GM23248 (cell line): Measurements from ENCODE around the gene TMEM30A. TPM values are rescaled to one million over a fixed set of nuclear protein-coding genes. Genes with fewer than 3 reads are reported as not detected.

Experiments
- DNase-seq: peaks from one replicate; pipeline ENCODE4 v3.0.0-alpha.2; 2015
- H2AFZ ChIP-seq: fragments of 200-600 bp; sonication (generic); 2 replicates; pipeline ENCODE4 v1.6.1; 2016; ENCODE audit warnings: antibody characterized with exemption
- H3F3A ChIP-seq: fragments of 200-600 bp; sonication (generic); 2 replicates; pipeline ENCODE4 v1.6.1; 2016; ENCODE audit warnings: mild to moderate bottlenecking, antibody characterized with exemption, mixed run types; ENCODE audit not compliant: insufficient read depth
- H3K27ac ChIP-seq: fragments of 200-600 bp; sonication (generic); 2 replicates; pipeline ENCODE4 v1.5.1; 2016; ENCODE audit warnings: mild to moderate bottlenecking
- H3K27me3 ChIP-seq: fragments of 200-600 bp; sonication (generic); replicated peaks from 2 replicates; pipeline ENCODE4 v1.6.1; 2016; ENCODE audit warnings: mild to moderate bottlenecking; ENCODE audit not compliant: insufficient read depth
- H3K36me3 ChIP-seq: fragments of 200-600 bp; sonication (generic); 2 replicates; pipeline ENCODE4 v1.6.1; 2016; ENCODE audit warnings: low read depth, mild to moderate bottlenecking
- H3K4me1 ChIP-seq: fragments of 200-600 bp; sonication (generic); 2 replicates; pipeline ENCODE4 v1.6.1; 2016; ENCODE audit warnings: mild to moderate bottlenecking; ENCODE audit not compliant: insufficient read depth
- H3K4me2 ChIP-seq: fragments of 200-600 bp; sonication (generic); one replicate; pipeline ENCODE4 v1.6.1; 2016; ENCODE audit warnings: mild to moderate bottlenecking; ENCODE audit not compliant: unreplicated experiment
- H3K4me3 ChIP-seq: fragments of 200-600 bp; sonication (generic); 2 replicates; pipeline ENCODE4 v1.5.1; 2016; ENCODE audit warnings: mild to moderate bottlenecking
- H3K79me2 ChIP-seq: fragments of 200-600 bp; sonication (generic); 2 replicates; pipeline ENCODE4 v1.6.1; 2016; ENCODE audit warnings: mild to moderate bottlenecking; ENCODE audit not compliant: insufficient read depth
- H3K9ac ChIP-seq: fragments of 200-600 bp; sonication (generic); 2 replicates; pipeline ENCODE4 v1.6.1; 2016; ENCODE audit warnings: mild to moderate bottlenecking
- H3K9me2 ChIP-seq: fragments of 200-600 bp; sonication (generic); 2 replicates; pipeline ENCODE4 v1.6.1; 2016; ENCODE audit warnings: mixed run types, mild to moderate bottlenecking, moderate library complexity; ENCODE audit not compliant: insufficient read depth
- H3K9me3 ChIP-seq: fragments of 200-600 bp; sonication (generic); one replicate; pipeline ENCODE4 v1.6.1; 2017; ENCODE audit warnings: low read depth
- H4K20me1 ChIP-seq: fragments of 200-600 bp; sonication (generic); 2 replicates; pipeline ENCODE4 v1.6.0; 2016; ENCODE audit not compliant: insufficient read depth
- EZH2 ChIP-seq: fragments of 200-600 bp; sonication (generic); IDR thresholded peaks from 2 replicates; pipeline ENCODE4 v1.6.1; 2018; ENCODE audit warnings: antibody characterized with exemption, mild to moderate bottlenecking; ENCODE audit not compliant: insufficient read depth, poor library complexity, severe bottlenecking
- EZH2phosphoT487 ChIP-seq: fragments of 200-600 bp; sonication (generic); IDR thresholded peaks from 2 replicates; pipeline ENCODE4 v1.6.1; 2018; ENCODE audit warnings: antibody characterized with exemption, moderate library complexity, mild to moderate bottlenecking, low read depth; ENCODE audit not compliant: insufficient read depth
- WGBS, 2 experiments: methylation state at CpG; one replicate each; pipeline ENCODE4 v1.1.6; 2015 to 2017; ENCODE audit warnings: low lambda C conversion rate in 2 of 2, low coverage in 1 of 2; ENCODE audit errors: missing lambda C conversion rate in 2 of 2; 5-methylcytosine and 5-hydroxymethylcytosine counted together
- in situ Hi-C: fragments of 300-500 bp; cut with MboI; formaldehyde crosslinking; loops from 2 replicates; pipeline ENCODE4 v1.15.0; 2020
- polyA plus RNA-seq: library from polyadenylated mRNA; unstranded; fragments of >200 nt; fragmentation: Nextera tagmentation; extraction: Ambion mirVana; gene quantifications from 2 replicates; pipeline ENCODE4 v1.2.1, GENCODE V29; 2016
- total RNA-seq: library from RNA; depleted of rRNA; stranded (reverse); fragments of >200 nt; shearing (Covaris generic); gene quantifications from 2 replicates; pipeline ENCODE4 v1.2.3, GENCODE V29; 2014

TMEM30A gene
- total and polyA plus RNA-seq, 2 experiments from 2014 or later, result 125 to 152 TPM

DNA sequence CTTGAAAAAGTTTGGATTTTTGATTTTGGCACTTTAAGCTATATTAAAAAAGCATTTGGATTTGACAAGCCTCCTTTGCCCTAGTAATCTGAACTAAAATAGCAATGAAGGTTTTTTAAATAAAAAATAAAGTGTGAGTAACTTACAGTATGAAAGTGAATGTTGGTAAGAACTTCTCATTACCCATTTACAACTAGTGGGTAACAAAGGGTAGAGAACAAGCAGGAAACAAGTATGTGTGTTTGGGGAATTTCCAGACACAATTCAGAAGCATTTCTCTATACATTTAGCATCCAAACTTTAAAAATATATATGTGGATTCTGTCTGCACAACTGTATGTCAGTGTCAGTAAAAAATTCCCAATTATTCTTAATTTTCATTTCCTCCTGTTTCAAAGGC is 2.9 kb downstream of the TMEM30A start:
- in situ Hi-C loops, result no loop called here
- H3K9ac ChIP-seq, result peak overlapping the region; percentile 91
- peaks cover 51% of the 10 kb centered on the region for H3K4me1 ChIP-seq

DNA sequence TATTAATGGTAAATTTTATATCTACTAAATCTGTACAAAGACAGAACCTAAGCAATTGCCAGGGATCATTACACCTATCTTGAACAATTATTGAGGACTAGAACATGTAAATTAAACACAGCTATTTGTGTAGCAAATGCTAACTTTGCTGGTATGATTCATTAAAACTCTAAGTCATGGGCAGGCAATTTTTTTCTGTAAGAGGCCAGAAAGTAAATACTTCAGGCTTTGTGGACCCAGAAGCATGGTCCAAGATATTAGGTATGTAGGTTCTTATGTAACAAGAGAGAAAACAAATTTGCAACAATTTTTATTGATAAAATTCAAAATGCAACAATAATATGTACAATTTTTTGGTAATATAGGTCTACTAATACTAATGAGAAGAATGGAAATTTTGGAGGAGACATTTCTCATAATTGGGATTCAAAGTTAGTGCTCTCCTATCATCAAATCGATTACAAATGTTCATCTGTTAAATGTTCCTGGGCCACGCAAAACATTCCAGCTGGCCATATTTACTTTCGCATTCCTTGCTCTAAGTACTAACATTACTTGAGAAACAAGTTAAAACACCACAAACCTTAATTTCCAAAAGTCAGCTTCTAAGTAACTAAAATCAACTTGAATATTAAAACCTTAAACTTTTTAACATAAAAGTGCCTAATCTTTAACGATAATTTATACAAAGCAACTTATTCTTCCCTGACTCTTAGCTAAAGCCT is 4.3 kb downstream of the TMEM30A start:
- Histone ChIP-seq H3K9ac (peak overlapping the region; percentile 91), H2AFZ (no peak overlapping the region), H3K9me2 (no peaks in the 10 kb centered on the region), H3K4me2 (peak overlapping the region; percentile 96), H3K27ac (peak overlapping the region; percentile 39), H3F3A (peaks cover 13% of the 10 kb centered on the region), H3K79me2 (peaks cover 95% of the 10 kb centered on the region), H3K36me3 (no peaks in the 10 kb centered on the region), H3K4me1 (peaks cover 58% of the 10 kb centered on the region), H3K9me3 (no peaks in the 10 kb centered on the region), H4K20me1 (0 out of 2 replicates have a peak, but pooled peaks cover 12% of the 10 kb centered on the region), H3K27me3 (no peaks in the 10 kb centered on the region), H3K4me3 (peak overlapping the region; percentile 83)
- DNase-seq, result peak; percentile 65
- in situ Hi-C loops, result no loop called here
- TF ChIP-seq EZH2 (no peak), EZH2phosphoT487 (no peak)
- WGBS, 2 experiments, result 29 to 30% methylated on average over 4 of the region's 4 CpGs

More for the DNA sequence above, 2.9 kb downstream of the TMEM30A start:
- Histone ChIP-seq H2AFZ (no peak overlapping the region), H3K79me2 (peaks cover 88% of the 10 kb centered on the region), H3K27ac (peak overlapping the region; percentile 39; the same call in 1 of the 2 replicates), H3K4me2 (peak overlapping the region; percentile 96), H4K20me1 (0 out of 2 replicates have a peak, but pooled peaks cover 8% of the 10 kb centered on the region), H3K9me2 (no peaks in the 10 kb centered on the region), H3K4me3 (peak overlapping the region; percentile 83), H3K27me3 (no peaks in the 10 kb centered on the region), H3K36me3 (no peaks in the 10 kb centered on the region), H3F3A (no peaks in the 10 kb centered on the region), H3K9me3 (no peaks in the 10 kb centered on the region)
- no peak for TF ChIP-seq EZH2
- no peak for TF ChIP-seq EZH2phosphoT487
- DNase-seq, result no peak

DNA sequence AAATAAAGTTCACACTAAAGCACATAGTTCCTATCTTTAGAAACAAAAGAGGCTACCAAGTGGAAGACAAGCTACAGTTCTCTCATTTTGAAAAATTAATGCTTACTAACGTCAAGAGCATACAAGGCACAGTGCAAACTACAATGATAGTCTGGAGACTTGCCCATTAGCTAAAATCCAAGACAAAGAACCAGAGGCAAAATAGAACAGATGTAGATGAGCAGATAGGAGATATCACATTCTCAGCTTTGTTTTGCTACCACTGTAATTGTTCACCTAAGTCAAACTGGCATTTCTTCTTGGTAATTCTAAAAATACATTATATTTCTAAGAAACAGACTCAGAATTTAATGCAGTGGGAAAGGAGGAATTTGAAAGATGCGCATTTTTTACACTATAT is 5.2 kb downstream of the TMEM30A start:
- WGBS, 2 experiments, result 55 to 64% methylated on average over 2 of the region's 2 CpGs
- H3K9me2 ChIP-seq, result no peaks in the 10 kb centered on the region
- H2AFZ ChIP-seq, result no peak overlapping the region
- H3K36me3 ChIP-seq, result no peaks in the 10 kb centered on the region
- TF ChIP-seq EZH2phosphoT487 (no peak), EZH2 (no peak)
- H3K9me3 ChIP-seq, result no peaks in the 10 kb centered on the region
- H3K9ac ChIP-seq, result no peak overlapping the region
- in situ Hi-C loops, result no loop called here
- DNase-seq, result no peak
- H3K4me3 ChIP-seq, result no peak overlapping the region
- H3K79me2 ChIP-seq, result peaks cover 96% of the 10 kb centered on the region
- no peaks in the 10 kb centered on the region for H3K27me3 ChIP-seq
- H3F3A ChIP-seq, result peaks cover 15% of the 10 kb centered on the region
- H3K4me1 ChIP-seq, result peaks cover 66% of the 10 kb centered on the region
- 0 out of 2 replicates have a peak overlapping the region, but pooled peaks have one; percentile 39 for H3K27ac ChIP-seq
- 0 out of 2 replicates have a peak, but pooled peaks cover 12% of the 10 kb centered on the region for H4K20me1 ChIP-seq
- H3K4me2 ChIP-seq, result no peak overlapping the region

- no peaks in the 10 kb centered on the region for H3K27me3 ChIP-seq
- no peak overlapping the region for H2AFZ ChIP-seq
- H3K4me1 ChIP-seq, result peaks cover 74% of the 10 kb centered on the region
- H3F3A ChIP-seq, result peaks cover 15% of the 10 kb centered on the region
- H4K20me1 ChIP-seq, result 0 out of 2 replicates have a peak, but pooled peaks cover 12% of the 10 kb centered on the region
- no peak overlapping the region for H3K9ac ChIP-seq
- H3K9me3 ChIP-seq, result no peaks in the 10 kb centered on the region
- H3K36me3 ChIP-seq, result no peaks in the 10 kb centered on the region
- H3K4me2 ChIP-seq, result no peak overlapping the region
- H3K79me2 ChIP-seq, result peaks cover 96% of the 10 kb centered on the region
- peak; percentile 22 for DNase-seq
- WGBS, 2 experiments, result 65 to 66% methylated on average over 4 of the region's 4 CpGs
- no peaks in the 10 kb centered on the region for H3K9me2 ChIP-seq
- no peak overlapping the region for H3K4me3 ChIP-seq
- no peak overlapping the region for H3K27ac ChIP-seq
- TF ChIP-seq EZH2 (no peak), EZH2phosphoT487 (no peak)
- in situ Hi-C loops, result no loop called here
These were observed 6.0 kb downstream of the TMEM30A start for GRCh38 chr6:75278474-75279077.
